ENCODE results near the gene SFT2D1. TPM values are rescaled to one million over a fixed set of nuclear protein-coding genes. Genes with fewer than 3 reads are reported as not detected.
A peak's percentile ranks its signal among the peaks of the same experiment; 100 is the strongest.

The SFT2D1 gene
- total RNA-seq, 2 experiments from 2014 or later: 39.8 to 54.2 TPM

DNA sequence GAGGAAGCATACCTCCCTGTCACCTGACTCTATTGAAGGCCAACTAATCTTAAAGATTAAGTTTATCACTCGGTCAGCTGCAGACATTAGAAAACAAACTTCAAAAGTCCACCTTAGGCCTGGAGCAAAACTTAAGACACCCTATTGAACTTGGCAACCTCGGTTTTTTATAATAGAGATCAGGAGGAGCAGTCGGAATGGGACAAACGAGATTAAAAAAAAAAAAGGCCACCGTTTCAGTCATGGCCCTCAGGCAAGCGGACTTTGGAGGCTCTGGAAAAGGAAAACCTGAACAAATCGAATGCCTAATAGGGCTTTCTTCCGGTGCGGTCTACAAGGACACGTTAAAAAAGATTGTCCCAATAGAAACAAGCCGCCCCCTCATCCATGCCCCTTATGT lies 26.9 kb downstream of the SFT2D1 start:
- intact Hi-C loops (cut with DNase I, micrococcal nuclease): loop anchor here in 1 of 2 experiments (10.0 kb wide), 1 partner anchor 309 kb away; the partner anchor contains the start of gene RPS6KA2
- ChIA-PET CTCF (no interaction called here), POLR2A (no interaction called here)
- Mint-ChIP-seq H3K27ac (no peak overlapping the region), H3K36me3 (ENCODE audit: low read depth) (no peaks in the 10 kb centered on the region), H3K9me3 (ENCODE audit: low read depth) (no peaks in the 10 kb centered on the region), H3K27me3 (no peaks in the 10 kb centered on the region), H3K4me3 (no peak overlapping the region), H3K4me1 (no peaks in the 10 kb centered on the region)
- DNase-seq (no peak), ATAC-seq (no peak)

DNA sequence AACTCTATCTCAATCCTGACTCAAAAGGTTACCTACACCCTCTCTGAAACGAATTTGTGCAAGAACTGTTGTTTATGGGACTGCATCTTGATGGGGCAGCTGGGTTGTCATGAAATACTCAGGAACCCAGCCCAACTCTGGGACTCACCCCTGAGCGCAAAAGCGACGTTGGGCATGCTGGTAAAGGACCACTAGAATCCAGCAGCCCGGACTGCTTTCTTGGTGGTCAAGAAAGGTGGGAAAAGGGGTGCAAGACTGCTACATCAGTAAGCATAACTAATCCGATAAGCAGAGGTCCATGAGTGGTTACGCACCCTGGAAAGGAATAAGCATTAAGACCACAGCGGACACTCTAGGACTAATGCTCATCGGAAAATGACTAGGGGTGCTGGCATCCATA lies 27.9 kb downstream of the SFT2D1 start:
- Mint-ChIP-seq H3K4me1 (no peaks in the 10 kb centered on the region), H3K27me3 (peaks cover 8% of the 10 kb centered on the region), H3K36me3 (ENCODE audit: low read depth) (no peaks in the 10 kb centered on the region), H3K4me3 (no peak overlapping the region), H3K9me3 (ENCODE audit: low read depth) (no peaks in the 10 kb centered on the region), H3K27ac (no peak overlapping the region)
- POLR2A ChIA-PET: no interaction called here
- ATAC-seq (no peak), DNase-seq (no peak)
- CTCF ChIA-PET: interaction anchor here (1.0 to 7.5 kb wide), 8 partner anchors 11 to 153 kb away, joined by 3 to 60 read pairs (median 6); no protein-coding TSS in a partner anchor
- intact Hi-C loops (cut with DNase I, micrococcal nuclease): loop anchor here in 1 of 2 experiments (10.0 kb wide), 1 partner anchor 310 kb away; the partner anchor contains the start of gene RPS6KA2

DNA sequence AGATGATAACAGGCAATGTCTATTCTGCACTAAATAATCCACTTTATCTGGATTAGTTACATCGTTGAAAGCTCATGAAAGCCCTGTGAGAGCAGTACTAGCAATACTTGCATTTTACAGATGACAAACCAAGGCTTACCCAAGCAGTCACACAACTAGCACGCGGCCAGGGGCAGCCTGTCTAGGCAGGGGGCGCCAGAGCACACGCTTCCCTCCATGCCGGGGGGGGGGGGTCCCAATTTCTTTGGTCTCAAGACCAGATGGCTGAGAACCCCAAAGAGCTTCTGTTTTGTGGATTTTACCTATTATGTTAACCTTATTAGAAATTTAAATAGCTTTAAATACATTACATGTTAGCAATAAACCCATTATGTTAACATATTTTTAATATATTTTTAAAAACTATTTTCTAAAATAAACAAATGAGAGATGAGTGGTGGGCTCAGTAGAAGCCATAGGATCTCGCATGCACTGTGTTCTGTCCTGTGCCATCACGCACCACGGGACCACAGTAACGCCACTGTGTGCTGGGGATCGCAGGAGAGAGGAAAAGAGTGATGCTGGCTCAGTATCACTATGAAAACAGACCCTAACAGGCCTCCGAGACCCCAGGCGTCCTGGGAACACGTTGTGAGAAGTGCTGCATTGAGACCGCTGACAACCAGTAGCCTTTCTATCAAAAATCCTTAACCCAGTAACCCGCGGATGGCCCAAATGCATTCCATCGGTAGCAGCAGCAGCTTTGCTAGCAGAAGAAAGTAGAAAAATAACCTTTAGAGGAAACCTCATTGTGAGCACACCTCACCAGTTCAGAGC lies 28.9 kb downstream of the SFT2D1 start:
- no peaks in the 10 kb centered on the region for H3K36me3 Mint-ChIP-seq (ENCODE audit: low read depth)
- intact Hi-C loops (cut with DNase I, micrococcal nuclease): loop anchor here (1.0 to 10.0 kb wide), 7 partner anchors 29 to 311 kb away; partner anchors contain the start of genes MPC1 (in 1 of the 2), RPS6KA2 (in 1 of the 2) and SFT2D1 (in 1 of the 2)
- no peaks in the 10 kb centered on the region for H3K9me3 Mint-ChIP-seq (ENCODE audit: low read depth)
- POLR2A ChIA-PET: no interaction called here
- DNase-seq (peak; percentile 83), ATAC-seq (peak; percentile 97)
- H3K27me3 Mint-ChIP-seq: peaks cover 16% of the 10 kb centered on the region
- no peak overlapping the region for H3K27ac Mint-ChIP-seq
- H3K4me1 Mint-ChIP-seq: peaks cover 3% of the 10 kb centered on the region
- no peak overlapping the region for H3K4me3 Mint-ChIP-seq
- CTCF ChIA-PET: interaction anchor here (0.5 to 7.5 kb wide), 24 partner anchors 9 to 688 kb away, joined by 3 to 60 read pairs (median 4); no protein-coding TSS in a partner anchor

DNA sequence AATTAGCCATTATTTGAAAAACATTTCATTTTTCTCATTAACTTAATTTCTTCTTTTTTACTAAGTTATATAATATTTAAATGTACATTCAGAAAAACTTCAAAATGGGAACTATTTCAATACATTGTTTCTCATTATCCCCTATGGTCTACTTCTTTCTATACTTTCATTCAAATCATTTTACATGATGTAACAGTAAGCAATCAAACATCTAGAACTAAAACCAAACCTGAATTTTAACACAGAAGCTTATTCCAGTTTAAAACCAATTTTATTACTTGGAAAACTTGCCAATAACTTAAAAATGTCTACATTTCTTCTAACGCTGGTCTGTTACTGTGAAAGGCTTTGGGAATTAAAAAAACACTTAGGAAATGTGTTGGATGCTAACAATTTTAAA lies 29.5 kb downstream of the SFT2D1 start:
- Mint-ChIP-seq H3K4me1 (peaks cover 3% of the 10 kb centered on the region), H3K27ac (no peak overlapping the region), H3K4me3 (no peak overlapping the region), H3K27me3 (peaks cover 17% of the 10 kb centered on the region), H3K36me3 (ENCODE audit: low read depth) (no peaks in the 10 kb centered on the region), H3K9me3 (ENCODE audit: low read depth) (no peaks in the 10 kb centered on the region)
- ATAC-seq (no peak), DNase-seq (no peak)
- CTCF ChIA-PET: interaction anchor here (0.9 to 7.5 kb wide), 18 partner anchors 9 to 164 kb away, joined by 3 to 60 read pairs (median 6); no protein-coding TSS in a partner anchor
- intact Hi-C loops (cut with DNase I, micrococcal nuclease): loop anchor here (1.0 to 10.0 kb wide), 7 partner anchors 30 to 312 kb away; partner anchors contain the start of genes MPC1 (in 1 of the 2), RPS6KA2 (in 1 of the 2) and SFT2D1 (in 1 of the 2)
- POLR2A ChIA-PET: no interaction called here

DNA sequence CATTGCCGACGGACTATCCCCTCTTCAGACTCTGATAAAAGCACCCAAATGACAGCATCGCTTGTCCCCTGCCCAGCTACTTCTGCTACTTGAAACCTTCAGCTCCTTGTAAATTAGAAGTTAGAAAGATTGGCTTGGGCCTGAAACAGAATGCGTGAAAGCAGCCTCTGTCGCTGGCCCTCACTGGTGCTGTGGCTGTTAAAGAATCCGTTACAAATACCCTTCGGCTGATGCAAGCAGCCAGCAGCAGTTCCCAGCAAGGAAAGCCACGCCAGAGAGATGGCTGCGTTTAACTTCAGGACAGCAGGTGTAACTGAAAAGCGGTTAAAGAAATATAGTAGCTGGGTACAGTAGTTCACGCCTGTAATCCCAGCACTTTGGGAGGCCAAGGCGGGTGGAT lies 31.7 kb downstream of the SFT2D1 start:
- POLR2A ChIA-PET: no interaction called here
- intact Hi-C loops (cut with DNase I, micrococcal nuclease): loop anchor here in 1 of 2 experiments (10.0 kb wide), 1 partner anchor 314 kb away; the partner anchor contains the start of gene RPS6KA2
- H3K4me1 Mint-ChIP-seq: peaks cover 3% of the 10 kb centered on the region

DNA sequence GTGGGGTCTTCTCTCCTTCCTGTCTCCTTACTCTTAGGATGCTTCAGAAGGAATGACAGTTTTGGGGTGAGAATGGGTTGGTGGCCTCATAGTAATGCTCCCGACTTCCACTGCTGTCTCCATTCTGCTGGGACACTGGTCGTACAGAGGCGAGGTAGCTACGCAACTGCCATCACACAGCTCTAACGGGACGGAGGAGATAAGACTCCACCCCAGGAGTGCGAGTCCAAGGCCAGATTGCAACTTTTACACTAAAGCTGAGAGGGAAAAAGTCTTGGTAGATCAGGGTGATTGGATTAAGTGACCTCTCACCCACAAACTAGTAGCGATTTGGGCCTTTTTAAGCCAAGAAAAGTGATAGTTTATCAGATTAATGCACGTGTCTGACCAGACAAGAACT lies 32.4 kb downstream of the SFT2D1 start:
- Mint-ChIP-seq H3K4me3 (no peak overlapping the region), H3K36me3 (ENCODE audit: low read depth) (no peaks in the 10 kb centered on the region), H3K9me3 (ENCODE audit: low read depth) (no peaks in the 10 kb centered on the region), H3K27me3 (peaks cover 27% of the 10 kb centered on the region), H3K4me1 (peaks cover 3% of the 10 kb centered on the region), H3K27ac (no peak overlapping the region)
- ChIA-PET CTCF (interaction anchor here (0.6 to 7.5 kb wide), 7 partner anchors 10 to 315 kb away, joined by 3 to 60 read pairs (median 4); no protein-coding TSS in a partner anchor), POLR2A (no interaction called here)
- intact Hi-C loops (cut with DNase I, micrococcal nuclease): loop anchor here in 1 of 2 experiments (10.0 kb wide), 1 partner anchor 315 kb away; the partner anchor contains the start of gene RPS6KA2
- ATAC-seq: no peak
- DNase-seq: no peak

More for the DNA sequence above, 31.7 kb downstream of the SFT2D1 start:
- peaks cover 24% of the 10 kb centered on the region for H3K27me3 Mint-ChIP-seq
- no peak overlapping the region for H3K27ac Mint-ChIP-seq
- DNase-seq (no peak), ATAC-seq (no peak)
- CTCF ChIA-PET: interaction anchor here (0.6 to 7.5 kb wide), 9 partner anchors 9 to 314 kb away, joined by 3 to 60 read pairs (median 4); no protein-coding TSS in a partner anchor
- H3K36me3 Mint-ChIP-seq (ENCODE audit: low read depth): no peaks in the 10 kb centered on the region
- H3K4me3 Mint-ChIP-seq: no peak overlapping the region
- H3K9me3 Mint-ChIP-seq (ENCODE audit: low read depth): no peaks in the 10 kb centered on the region

DNA sequence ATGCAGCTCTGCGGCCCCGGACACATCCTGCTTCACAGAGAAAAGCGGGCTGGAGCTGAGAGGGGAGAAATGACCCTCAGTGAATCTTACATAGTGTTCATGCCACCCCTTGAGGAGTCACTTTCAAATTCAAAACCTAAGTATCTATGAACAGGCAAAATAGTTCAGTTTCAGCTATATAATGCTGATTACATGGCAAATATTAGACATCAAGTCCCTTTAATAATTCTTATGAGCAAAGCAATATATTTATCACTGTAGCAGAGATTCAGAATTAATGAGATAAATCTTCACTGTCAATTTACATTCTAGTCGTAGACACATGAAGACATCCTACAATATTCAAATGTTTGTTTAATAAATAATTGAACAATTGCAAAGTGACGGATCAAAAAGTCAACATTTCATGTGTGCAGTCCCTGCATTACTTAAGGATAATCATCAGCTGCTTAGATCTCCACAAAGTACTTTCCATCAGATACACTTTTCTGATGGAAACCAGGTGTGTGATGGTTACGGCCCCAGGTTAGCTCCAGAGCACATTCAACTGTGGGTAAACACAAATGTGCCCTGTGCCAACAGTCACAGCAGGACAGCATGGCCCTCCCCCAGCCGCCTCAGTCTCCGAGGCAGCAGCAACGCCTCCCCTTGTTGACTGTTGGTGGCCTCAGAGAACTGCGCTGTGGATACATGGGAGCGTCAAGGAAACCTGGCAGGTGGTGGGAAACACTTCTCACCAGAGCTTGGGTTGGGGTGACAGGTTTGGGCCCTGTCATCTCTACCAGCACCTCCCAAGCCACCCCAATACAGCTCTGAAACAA lies 33.4 kb downstream of the SFT2D1 start:
- ChIA-PET POLR2A (interaction anchor here (0.6 to 0.8 kb wide), 2 partner anchors 55 to 186 kb away, joined by 3 to 4 read pairs; no protein-coding TSS in a partner anchor), CTCF (interaction anchor here (0.6 to 7.5 kb wide), 6 partner anchors 8 to 317 kb away, joined by 3 to 60 read pairs (median 4); no protein-coding TSS in a partner anchor)
- intact Hi-C loops (cut with DNase I, micrococcal nuclease): no loop called here
- H3K4me3 Mint-ChIP-seq: peak overlapping the region; percentile 36
- H3K9me3 Mint-ChIP-seq (ENCODE audit: low read depth): no peaks in the 10 kb centered on the region
- DNase-seq: no peak
- no peaks in the 10 kb centered on the region for H3K36me3 Mint-ChIP-seq (ENCODE audit: low read depth)
- H3K27ac Mint-ChIP-seq: no peak overlapping the region
- no peak for ATAC-seq
- peaks cover 27% of the 10 kb centered on the region for H3K27me3 Mint-ChIP-seq
- H3K4me1 Mint-ChIP-seq: peaks cover 3% of the 10 kb centered on the region

DNA sequence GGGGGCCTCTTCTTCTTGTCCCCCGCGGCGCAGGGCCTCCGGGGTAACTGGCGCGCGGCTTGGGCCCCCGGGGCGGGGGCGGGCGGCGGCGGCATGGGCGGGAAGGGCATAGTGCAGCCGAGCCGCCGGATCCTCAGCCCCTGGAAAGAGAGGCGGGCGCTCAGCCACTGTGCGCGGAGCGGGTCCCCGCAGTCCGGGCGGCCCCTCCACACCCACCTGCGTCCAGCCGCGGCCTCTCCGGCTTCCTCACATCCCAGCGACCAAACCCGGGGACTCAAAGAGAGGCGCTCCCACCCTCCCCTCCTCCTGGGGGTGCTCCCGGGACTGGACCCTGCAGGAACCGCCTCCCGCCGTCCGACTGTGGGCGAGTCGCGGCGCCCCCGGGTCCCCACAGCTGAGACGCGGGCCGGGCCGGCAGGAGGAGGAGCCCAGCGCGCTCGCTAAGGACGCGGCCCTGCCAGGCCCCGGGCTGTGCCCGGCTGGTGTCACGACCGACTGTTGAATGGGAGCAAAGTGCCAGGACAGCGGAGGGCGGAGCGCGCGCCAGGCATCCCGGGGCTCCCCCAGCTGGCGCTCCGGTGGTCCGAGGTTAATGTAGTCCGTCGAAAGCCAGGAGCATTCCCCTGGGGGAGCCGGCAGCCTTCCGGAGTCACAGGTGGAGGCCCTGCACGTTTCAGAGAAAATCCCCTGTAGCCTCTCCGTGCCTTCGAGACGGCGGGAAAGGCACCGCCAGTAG lies 34.1 kb downstream of the SFT2D1 start, which contains the start of gene PRR18:
Gene PRR18 (minus strand): TSS at position 360 of the 736 bp plus-strand sequence. CDS start 250 bp downstream, at position 110.
- intact Hi-C loops (cut with DNase I, micrococcal nuclease): no loop called here
- H3K4me3 Mint-ChIP-seq: peak within 1 kb of the TSS; percentile 36
- no peaks in the 10 kb centered on the region for H3K36me3 Mint-ChIP-seq (ENCODE audit: low read depth)
- DNase-seq: peak; percentile 34
- no peak within 1 kb of the TSS for H3K27ac Mint-ChIP-seq
- no peaks in the 10 kb centered on the region for H3K9me3 Mint-ChIP-seq (ENCODE audit: low read depth)
- peaks cover 3% of the 10 kb centered on the region for H3K4me1 Mint-ChIP-seq
- H3K27me3 Mint-ChIP-seq: peaks cover 27% of the 10 kb centered on the region
- POLR2A ChIA-PET: interaction anchor here (0.6 to 0.8 kb wide), 2 partner anchors 56 to 187 kb away, joined by 3 to 4 read pairs; no protein-coding TSS in a partner anchor
- CTCF ChIA-PET: interaction anchor here (1.3 to 7.5 kb wide), 3 partner anchors 73 to 93 kb away, joined by 4 to 60 read pairs (median 27); no protein-coding TSS in a partner anchor
- peak; percentile 43 for ATAC-seq

DNA sequence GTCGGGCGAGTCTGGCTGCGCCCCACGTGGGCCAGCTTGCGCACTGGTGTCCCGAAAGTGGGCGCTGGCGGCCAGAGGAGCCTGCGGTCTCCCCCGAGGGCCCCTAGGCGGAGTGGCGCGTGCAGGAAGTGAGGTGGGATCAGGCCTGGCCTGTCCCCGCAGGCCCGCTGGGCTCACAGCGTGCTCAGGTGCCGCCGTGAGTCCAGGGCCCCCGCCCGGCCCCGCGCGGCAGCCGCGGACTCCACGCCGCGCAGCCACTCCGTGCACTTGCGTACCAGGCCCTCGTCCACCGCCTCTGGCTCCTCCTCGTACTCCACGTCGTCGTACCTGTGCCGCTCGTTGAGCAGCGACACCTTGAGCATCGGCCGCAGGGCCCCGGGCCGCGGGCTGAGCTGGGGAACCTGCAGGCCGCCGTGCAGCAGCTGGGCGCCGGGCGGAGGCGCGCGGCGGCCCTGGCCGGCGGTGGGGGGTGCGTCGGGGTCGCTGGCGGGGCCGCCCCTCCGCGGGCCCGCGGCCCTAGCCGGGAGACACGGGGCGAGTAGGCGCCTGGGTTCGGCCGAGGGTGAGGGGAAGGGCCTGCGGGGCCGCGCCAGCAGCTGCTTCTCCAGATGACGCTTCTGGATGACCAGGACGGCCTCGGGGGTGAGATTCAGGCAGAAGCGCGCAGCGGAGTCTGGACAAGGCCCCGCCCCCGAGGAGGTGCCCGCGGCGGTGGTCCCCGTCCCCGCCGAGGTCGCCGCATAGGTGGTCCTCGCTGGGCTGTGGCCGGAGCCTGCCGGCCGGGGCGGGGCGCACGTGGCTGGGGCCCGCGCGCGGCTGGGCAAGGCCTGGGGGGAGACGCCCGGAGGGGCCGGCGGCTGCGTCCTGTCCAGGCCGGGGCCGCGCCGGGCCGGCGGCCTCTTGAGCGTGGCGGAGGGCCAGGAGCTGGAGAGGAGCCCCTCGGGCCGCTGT lies 35.0 kb downstream of the SFT2D1 start:
- H3K36me3 Mint-ChIP-seq (ENCODE audit: low read depth): no peaks in the 10 kb centered on the region
- H3K27ac Mint-ChIP-seq: no peak overlapping the region
- CTCF ChIA-PET: interaction anchor here (1.3 to 7.5 kb wide), 4 partner anchors 74 to 94 kb away, joined by 4 to 60 read pairs (median 16); no protein-coding TSS in a partner anchor
- no peak overlapping the region for H3K4me3 Mint-ChIP-seq
- H3K9me3 Mint-ChIP-seq (ENCODE audit: low read depth): no peaks in the 10 kb centered on the region
- H3K27me3 Mint-ChIP-seq: peaks cover 29% of the 10 kb centered on the region
- ATAC-seq: peak; percentile 52
- DNase-seq: peak; percentile 37
- peaks cover 3% of the 10 kb centered on the region for H3K4me1 Mint-ChIP-seq
- intact Hi-C loops (cut with DNase I, micrococcal nuclease): no loop called here
- POLR2A ChIA-PET: no interaction called here
